ENCODE measurements around the gene B3GALT4. TPM values are rescaled to one million over a fixed set of nuclear protein-coding genes. Genes with fewer than 3 reads are reported as not detected.

The B3GALT4 gene
- total and polyA plus RNA-seq, 2 of the 13 experiments (the other 11 are each of a cell fraction or from before 2014, with no cell fraction given): 0.04 to 0.27 TPM

DNA sequence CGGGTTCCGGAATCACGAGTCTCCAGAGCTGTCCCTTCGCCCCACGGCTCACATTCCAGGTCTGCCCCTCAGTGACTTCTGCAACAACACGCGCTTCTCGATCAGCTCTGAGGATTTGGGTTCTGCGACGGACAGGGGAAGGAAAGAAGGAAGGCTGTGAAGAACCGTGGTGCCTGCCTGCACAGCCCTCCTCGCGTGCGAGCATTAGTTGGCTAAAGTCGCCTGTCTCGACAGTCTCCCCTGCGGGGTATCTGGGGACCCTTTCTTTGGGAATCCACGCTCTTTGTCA, 28.3 kb upstream of the B3GALT4 start (continued):
- TF ChIP-seq ZNF253 (CRISPR knock-in tag; IDR thresholded peaks at IDR 0.05; ENCODE audit: borderline replicate concordance) (0 out of 2 replicates have a peak, but pooled peaks have one; percentile 84), HNF4G (IDR thresholded peaks at IDR 0.05; ENCODE audit: borderline replicate concordance, low read depth, low read length) (no peak), HNF4G (CRISPR knock-in tag; IDR thresholded peaks at IDR 0.05; ENCODE audit: borderline replicate concordance, low read depth) (no peak), ZNF234 (CRISPR knock-in tag; conservative IDR thresholded peaks at IDR 0.05) (peak; percentile 93; the same call in 1 of the 2 replicates), BRD4 (CRISPR knock-in tag; IDR thresholded peaks at IDR 0.05) (0 out of 2 replicates have a peak, but pooled peaks have one; percentile 51), MTA1 (CRISPR knock-in tag; IDR thresholded peaks at IDR 0.05; ENCODE audit: borderline replicate concordance) (peak; percentile 73; the same call in 1 of the 2 replicates), HOXA5 (CRISPR knock-in tag; IDR thresholded peaks at IDR 0.05) (0 out of 2 replicates have a peak, but pooled peaks have one; percentile 16), TRIM24 (CRISPR knock-in tag; IDR thresholded peaks at IDR 0.05) (no peak), HOXD1 (CRISPR knock-in tag; IDR thresholded peaks at IDR 0.05) (no peak), ZNF136 (CRISPR knock-in tag; IDR thresholded peaks at IDR 0.05; ENCODE audit: low read depth) (no peak), ZNF674 (CRISPR knock-in tag; IDR thresholded peaks at IDR 0.05; ENCODE audit: low read depth) (no peak), ZNF350 (CRISPR knock-in tag; IDR thresholded peaks at IDR 0.05; ENCODE audit: borderline replicate concordance, low read depth) (peak; percentile 70; the same call in 1 of the 2 replicates), THYN1 (CRISPR knock-in tag; IDR thresholded peaks at IDR 0.05; ENCODE audit: borderline replicate concordance, low read depth) (no peak), RBM39 (IDR thresholded peaks at IDR 0.05; ENCODE audit: low read depth, low read length, poor library complexity, severe bottlenecking) (no peak), HDAC2 (CRISPR knock-in tag; IDR thresholded peaks at IDR 0.05) (no peak; the same call in 1 of the 2 replicates), ZFX (CRISPR knock-in tag; IDR thresholded peaks at IDR 0.05; ENCODE audit: low read depth) (no peak), MTF1 (CRISPR knock-in tag; IDR thresholded peaks at IDR 0.05) (no peak), RAD21 (CRISPR knock-in tag; IDR thresholded peaks at IDR 0.05) (peak; percentile 1; the same call in 1 of the 2 replicates), ZFP37 (CRISPR knock-in tag; IDR thresholded peaks at IDR 0.05; ENCODE audit: borderline replicate concordance) (0 out of 2 replicates have a peak, but pooled peaks have one; percentile 51), ZNF501 (CRISPR knock-in tag; IDR thresholded peaks at IDR 0.05) (no peak; the same call in 1 of the 2 replicates), RELA (CRISPR knock-in tag; IDR thresholded peaks at IDR 0.05) (no peak)
- TF ChIP-seq, protein P1, sequence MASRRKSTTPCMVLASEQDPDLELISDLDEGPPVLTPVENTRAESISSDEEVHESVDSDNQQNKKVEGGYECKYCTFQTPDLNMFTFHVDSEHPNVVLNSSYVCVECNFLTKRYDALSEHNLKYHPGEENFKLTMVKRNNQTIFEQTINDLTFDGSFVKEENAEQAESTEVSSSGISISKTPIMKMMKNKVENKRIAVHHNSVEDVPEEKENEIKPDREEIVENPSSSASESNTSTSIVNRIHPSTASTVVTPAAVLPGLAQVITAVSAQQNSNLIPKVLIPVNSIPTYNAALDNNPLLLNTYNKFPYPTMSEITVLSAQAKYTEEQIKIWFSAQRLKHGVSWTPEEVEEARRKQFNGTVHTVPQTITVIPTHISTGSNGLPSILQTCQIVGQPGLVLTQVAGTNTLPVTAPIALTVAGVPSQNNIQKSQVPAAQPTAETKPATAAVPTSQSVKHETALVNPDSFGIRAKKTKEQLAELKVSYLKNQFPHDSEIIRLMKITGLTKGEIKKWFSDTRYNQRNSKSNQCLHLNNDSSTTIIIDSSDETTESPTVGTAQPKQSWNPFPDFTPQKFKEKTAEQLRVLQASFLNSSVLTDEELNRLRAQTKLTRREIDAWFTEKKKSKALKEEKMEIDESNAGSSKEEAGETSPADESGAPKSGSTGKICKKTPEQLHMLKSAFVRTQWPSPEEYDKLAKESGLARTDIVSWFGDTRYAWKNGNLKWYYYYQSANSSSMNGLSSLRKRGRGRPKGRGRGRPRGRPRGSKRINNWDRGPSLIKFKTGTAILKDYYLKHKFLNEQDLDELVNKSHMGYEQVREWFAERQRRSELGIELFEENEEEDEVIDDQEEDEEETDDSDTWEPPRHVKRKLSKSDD (CRISPR knock-in tag; IDR thresholded peaks at IDR 0.05; ENCODE audit: low read depth): no peak
- TF ChIP-seq, protein P2, sequence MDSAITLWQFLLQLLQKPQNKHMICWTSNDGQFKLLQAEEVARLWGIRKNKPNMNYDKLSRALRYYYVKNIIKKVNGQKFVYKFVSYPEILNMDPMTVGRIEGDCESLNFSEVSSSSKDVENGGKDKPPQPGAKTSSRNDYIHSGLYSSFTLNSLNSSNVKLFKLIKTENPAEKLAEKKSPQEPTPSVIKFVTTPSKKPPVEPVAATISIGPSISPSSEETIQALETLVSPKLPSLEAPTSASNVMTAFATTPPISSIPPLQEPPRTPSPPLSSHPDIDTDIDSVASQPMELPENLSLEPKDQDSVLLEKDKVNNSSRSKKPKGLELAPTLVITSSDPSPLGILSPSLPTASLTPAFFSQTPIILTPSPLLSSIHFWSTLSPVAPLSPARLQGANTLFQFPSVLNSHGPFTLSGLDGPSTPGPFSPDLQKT (CRISPR knock-in tag; IDR thresholded peaks at IDR 0.05; ENCODE audit: borderline replicate concordance): no peak
- TF ChIP-seq, protein P3, sequence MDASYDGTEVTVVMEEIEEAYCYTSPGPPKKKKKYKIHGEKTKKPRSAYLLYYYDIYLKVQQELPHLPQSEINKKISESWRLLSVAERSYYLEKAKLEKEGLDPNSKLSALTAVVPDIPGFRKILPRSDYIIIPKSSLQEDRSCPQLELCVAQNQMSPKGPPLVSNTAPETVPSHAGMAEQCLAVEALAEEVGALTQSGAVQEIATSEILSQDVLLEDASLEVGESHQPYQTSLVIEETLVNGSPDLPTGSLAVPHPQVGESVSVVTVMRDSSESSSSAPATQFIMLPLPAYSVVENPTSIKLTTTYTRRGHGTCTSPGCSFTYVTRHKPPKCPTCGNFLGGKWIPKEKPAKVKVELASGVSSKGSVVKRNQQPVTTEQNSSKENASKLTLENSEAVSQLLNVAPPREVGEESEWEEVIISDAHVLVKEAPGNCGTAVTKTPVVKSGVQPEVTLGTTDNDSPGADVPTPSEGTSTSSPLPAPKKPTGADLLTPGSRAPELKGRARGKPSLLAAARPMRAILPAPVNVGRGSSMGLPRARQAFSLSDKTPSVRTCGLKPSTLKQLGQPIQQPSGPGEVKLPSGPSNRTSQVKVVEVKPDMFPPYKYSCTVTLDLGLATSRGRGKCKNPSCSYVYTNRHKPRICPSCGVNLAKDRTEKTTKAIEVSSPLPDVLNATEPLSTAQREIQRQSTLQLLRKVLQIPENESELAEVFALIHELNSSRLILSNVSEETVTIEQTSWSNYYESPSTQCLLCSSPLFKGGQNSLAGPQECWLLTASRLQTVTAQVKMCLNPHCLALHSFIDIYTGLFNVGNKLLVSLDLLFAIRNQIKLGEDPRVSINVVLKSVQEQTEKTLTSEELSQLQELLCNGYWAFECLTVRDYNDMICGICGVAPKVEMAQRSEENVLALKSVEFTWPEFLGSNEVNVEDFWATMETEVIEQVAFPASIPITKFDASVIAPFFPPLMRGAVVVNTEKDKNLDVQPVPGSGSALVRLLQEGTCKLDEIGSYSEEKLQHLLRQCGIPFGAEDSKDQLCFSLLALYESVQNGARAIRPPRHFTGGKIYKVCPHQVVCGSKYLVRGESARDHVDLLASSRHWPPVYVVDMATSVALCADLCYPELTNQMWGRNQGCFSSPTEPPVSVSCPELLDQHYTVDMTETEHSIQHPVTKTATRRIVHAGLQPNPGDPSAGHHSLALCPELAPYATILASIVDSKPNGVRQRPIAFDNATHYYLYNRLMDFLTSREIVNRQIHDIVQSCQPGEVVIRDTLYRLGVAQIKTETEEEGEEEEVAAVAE (CRISPR knock-in tag; IDR thresholded peaks at IDR 0.05; ENCODE audit: borderline replicate concordance): no peak
